ENCODE measurements around the gene SCLY.

SCLY gene

GRCh38 chr2:238082151-238082550 lies 21.4 kb downstream of the SCLY start:
- no peak for TF ChIP-seq ESRRG (CRISPR knock-in tag; IDR thresholded peaks at IDR 0.05)
- no peak for TF ChIP-seq OSR1 (CRISPR knock-in tag; IDR thresholded peaks at IDR 0.05)
- TF ChIP-seq, protein P1, sequence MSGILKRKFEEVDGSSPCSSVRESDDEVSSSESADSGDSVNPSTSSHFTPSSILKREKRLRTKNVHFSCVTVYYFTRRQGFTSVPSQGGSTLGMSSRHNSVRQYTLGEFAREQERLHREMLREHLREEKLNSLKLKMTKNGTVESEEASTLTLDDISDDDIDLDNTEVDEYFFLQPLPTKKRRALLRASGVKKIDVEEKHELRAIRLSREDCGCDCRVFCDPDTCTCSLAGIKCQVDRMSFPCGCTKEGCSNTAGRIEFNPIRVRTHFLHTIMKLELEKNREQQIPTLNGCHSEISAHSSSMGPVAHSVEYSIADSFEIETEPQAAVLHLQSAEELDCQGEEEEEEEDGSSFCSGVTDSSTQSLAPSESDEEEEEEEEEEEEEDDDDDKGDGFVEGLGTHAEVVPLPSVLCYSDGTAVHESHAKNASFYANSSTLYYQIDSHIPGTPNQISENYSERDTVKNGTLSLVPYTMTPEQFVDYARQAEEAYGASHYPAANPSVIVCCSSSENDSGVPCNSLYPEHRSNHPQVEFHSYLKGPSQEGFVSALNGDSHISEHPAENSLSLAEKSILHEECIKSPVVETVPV (CRISPR knock-in tag; IDR thresholded peaks at IDR 0.05), result no peak
- TF ChIP-seq, protein P2, sequence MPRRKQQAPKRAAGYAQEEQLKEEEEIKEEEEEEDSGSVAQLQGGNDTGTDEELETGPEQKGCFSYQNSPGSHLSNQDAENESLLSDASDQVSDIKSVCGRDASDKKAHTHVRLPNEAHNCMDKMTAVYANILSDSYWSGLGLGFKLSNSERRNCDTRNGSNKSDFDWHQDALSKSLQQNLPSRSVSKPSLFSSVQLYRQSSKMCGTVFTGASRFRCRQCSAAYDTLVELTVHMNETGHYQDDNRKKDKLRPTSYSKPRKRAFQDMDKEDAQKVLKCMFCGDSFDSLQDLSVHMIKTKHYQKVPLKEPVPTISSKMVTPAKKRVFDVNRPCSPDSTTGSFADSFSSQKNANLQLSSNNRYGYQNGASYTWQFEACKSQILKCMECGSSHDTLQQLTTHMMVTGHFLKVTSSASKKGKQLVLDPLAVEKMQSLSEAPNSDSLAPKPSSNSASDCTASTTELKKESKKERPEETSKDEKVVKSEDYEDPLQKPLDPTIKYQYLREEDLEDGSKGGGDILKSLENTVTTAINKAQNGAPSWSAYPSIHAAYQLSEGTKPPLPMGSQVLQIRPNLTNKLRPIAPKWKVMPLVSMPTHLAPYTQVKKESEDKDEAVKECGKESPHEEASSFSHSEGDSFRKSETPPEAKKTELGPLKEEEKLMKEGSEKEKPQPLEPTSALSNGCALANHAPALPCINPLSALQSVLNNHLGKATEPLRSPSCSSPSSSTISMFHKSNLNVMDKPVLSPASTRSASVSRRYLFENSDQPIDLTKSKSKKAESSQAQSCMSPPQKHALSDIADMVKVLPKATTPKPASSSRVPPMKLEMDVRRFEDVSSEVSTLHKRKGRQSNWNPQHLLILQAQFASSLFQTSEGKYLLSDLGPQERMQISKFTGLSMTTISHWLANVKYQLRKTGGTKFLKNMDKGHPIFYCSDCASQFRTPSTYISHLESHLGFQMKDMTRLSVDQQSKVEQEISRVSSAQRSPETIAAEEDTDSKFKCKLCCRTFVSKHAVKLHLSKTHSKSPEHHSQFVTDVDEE (CRISPR knock-in tag; IDR thresholded peaks at IDR 0.05), result no peak
- TF ChIP-seq CSDC2 (CRISPR knock-in tag; IDR thresholded peaks at IDR 0.05), result no peak
- no peak for TF ChIP-seq ZFP3 (CRISPR knock-in tag; IDR thresholded peaks at IDR 0.05)
- no peak for TF ChIP-seq ZNF565 (CRISPR knock-in tag; conservative IDR thresholded peaks at IDR 0.05; ENCODE audit: low read depth)
- no peak for TF ChIP-seq PPARA (CRISPR knock-in tag; IDR thresholded peaks at IDR 0.05; ENCODE audit: borderline replicate concordance)
- no peak for TF ChIP-seq TOX (CRISPR knock-in tag; IDR thresholded peaks at IDR 0.05; ENCODE audit: borderline replicate concordance)
- no peak for TF ChIP-seq CREB5 (CRISPR knock-in tag; IDR thresholded peaks at IDR 0.05; ENCODE audit: low read depth)
- no peak for TF ChIP-seq TCF4 (CRISPR knock-in tag; IDR thresholded peaks at IDR 0.05; ENCODE audit: borderline replicate concordance)
- TF ChIP-seq SNAI2 (CRISPR knock-in tag; IDR thresholded peaks at IDR 0.05), result no peak
- TF ChIP-seq BACH2 (CRISPR knock-in tag; IDR thresholded peaks at IDR 0.05; ENCODE audit: borderline replicate concordance), result no peak
- TF ChIP-seq PATZ1 (CRISPR knock-in tag; IDR thresholded peaks at IDR 0.05; ENCODE audit: borderline replicate concordance), result no peak

DNA sequence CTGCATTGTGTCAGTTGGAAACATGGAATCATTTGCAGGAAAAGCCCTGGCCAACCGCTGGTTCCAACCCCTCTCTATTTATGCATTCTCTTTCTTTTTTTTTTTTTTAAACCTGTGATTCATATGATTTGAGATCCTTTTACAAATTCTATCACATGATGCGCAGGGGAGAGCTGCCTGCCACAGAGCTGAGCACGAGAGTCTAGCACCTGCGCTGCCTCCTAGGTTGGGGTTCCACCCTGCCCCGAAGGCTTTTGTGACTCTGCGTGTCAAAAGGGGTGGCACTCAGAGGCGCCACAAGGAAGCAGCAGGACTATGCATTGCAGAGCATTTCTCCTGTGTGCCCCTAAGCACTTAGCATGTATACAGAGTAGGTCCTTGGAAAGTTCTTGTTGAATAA lies 22.0 kb downstream of the SCLY start:
- TF ChIP-seq ZNF70 (CRISPR knock-in tag; IDR thresholded peaks at IDR 0.05) (no peak), RARB (CRISPR knock-in tag; IDR thresholded peaks at IDR 0.05) (no peak), POU6F1 (CRISPR knock-in tag; IDR thresholded peaks at IDR 0.05; ENCODE audit: borderline replicate concordance, low read depth) (no peak), ZFP30 (CRISPR knock-in tag; IDR thresholded peaks at IDR 0.05) (no peak), CSDC2 (CRISPR knock-in tag; IDR thresholded peaks at IDR 0.05) (no peak), TCF4 (CRISPR knock-in tag; IDR thresholded peaks at IDR 0.05; ENCODE audit: borderline replicate concordance) (no peak), GLIS3 (CRISPR knock-in tag; IDR thresholded peaks at IDR 0.05) (no peak), ZNF8 (CRISPR knock-in tag; IDR thresholded peaks at IDR 0.05) (no peak), PATZ1 (CRISPR knock-in tag; IDR thresholded peaks at IDR 0.05; ENCODE audit: borderline replicate concordance) (no peak), ISL1 (CRISPR knock-in tag; IDR thresholded peaks at IDR 0.05) (no peak), SNAI2 (CRISPR knock-in tag; IDR thresholded peaks at IDR 0.05) (no peak), ARNTL (CRISPR knock-in tag; IDR thresholded peaks at IDR 0.05; ENCODE audit: borderline replicate concordance, low read depth) (no peak), ZFP3 (CRISPR knock-in tag; IDR thresholded peaks at IDR 0.05) (no peak)
- TF ChIP-seq, protein P1 (CRISPR knock-in tag; IDR thresholded peaks at IDR 0.05), result no peak
- no peak for ATAC-seq

More at GRCh38 chr2:238082151-238082550, 21.4 kb downstream of the SCLY start:
- ATAC-seq, result no peak

Measured in SK-N-SH treated with all-trans-retinoic acid at 6 μM for 48 hours (cell line).